Liver (tissue), 9 donors: Measurements from ENCODE around the gene ABTB2. TPM values are rescaled to one million over a fixed set of nuclear protein-coding genes. Genes with fewer than 3 reads are reported as not detected.

ENCODE experiments used
- DNase-seq: peaks from one replicate; pipeline ENCODE4 v3.0.0-alpha.2; 2017; ENCODE audit warnings: low spot score
- H3K27ac ChIP-seq, 2 donors: one replicate each; pipeline ENCODE4 v1.7.0; 2013; ENCODE audit warnings: inconsistent platforms in 2 of 2, low read length in 2 of 2, control low read depth in 1 of 2, low read depth in 1 of 2, mild to moderate bottlenecking in 1 of 2
- H3K27me3 ChIP-seq, 4 donors: one replicate each; pipeline versions ENCODE4 v1.6.1 to v1.7.0; 2013; ENCODE audit warnings: low read length in 3 of 4, inconsistent platforms in 1 of 4, mild to moderate bottlenecking in 1 of 4, moderate library complexity in 1 of 4; ENCODE audit not compliant: control insufficient read depth in 4 of 4, insufficient read depth in 4 of 4
- H3K36me3 ChIP-seq, 4 donors: one replicate each; pipeline versions ENCODE4 v1.6.1 to v1.7.0; 2013; ENCODE audit warnings: low read length in 3 of 4, mild to moderate bottlenecking in 3 of 4, low read depth in 1 of 4, moderate library complexity in 1 of 4; ENCODE audit not compliant: control insufficient read depth in 4 of 4, insufficient read depth in 3 of 4
- H3K4me1 ChIP-seq, 4 donors: one replicate each; pipeline versions ENCODE4 v1.6.1 to v1.7.0; 2013; ENCODE audit warnings: low read length in 3 of 4, mild to moderate bottlenecking in 3 of 4, moderate library complexity in 1 of 4; ENCODE audit not compliant: control insufficient read depth in 4 of 4, insufficient read depth in 4 of 4
- H3K4me3 ChIP-seq, 3 donors: one replicate each; pipeline versions ENCODE4 v1.6.1 to v1.7.0; 2013; ENCODE audit warnings: low read length in 3 of 3, control low read depth in 1 of 3, low read depth in 1 of 3, mild to moderate bottlenecking in 1 of 3
- H3K9ac ChIP-seq, 2 donors: one replicate each; pipeline ENCODE4 v1.7.0; 2013; ENCODE audit warnings: low read length in 2 of 2, mild to moderate bottlenecking in 2 of 2, moderate library complexity in 2 of 2, control low read depth in 1 of 2, low read depth in 1 of 2
- H3K9me3 ChIP-seq, 4 donors: one replicate each; pipeline versions ENCODE4 v1.6.1 to v1.7.0; 2013; ENCODE audit warnings: low read length in 3 of 4; ENCODE audit not compliant: control insufficient read depth in 4 of 4
- EGR1 ChIP-seq, 2 donors: IDR thresholded peaks; 2 replicates each; pipeline ENCODE4 v1.6.1; 2016 to 2018; ENCODE audit warnings: antibody characterized with exemption in 2 of 2, low read depth in 2 of 2
- FOXA1 ChIP-seq: IDR thresholded peaks from 2 replicates; pipeline ENCODE4 v1.6.1; 2016; ENCODE audit warnings: antibody characterized with exemption
- GABPA ChIP-seq, 2 donors: IDR thresholded peaks in 1 of 2; conservative IDR thresholded peaks in 1 of 2; 2 replicates each; pipeline ENCODE4 v1.6.1; 2016; ENCODE audit warnings: antibody characterized with exemption in 2 of 2, mild to moderate bottlenecking in 1 of 2, moderate library complexity in 1 of 2
- HNF4A ChIP-seq, 2 donors: conservative IDR thresholded peaks; 2 replicates each; pipeline ENCODE4 v1.6.1; 2016; ENCODE audit warnings: antibody characterized with exemption in 2 of 2, mild to moderate bottlenecking in 2 of 2
- HNF4G ChIP-seq: IDR thresholded peaks from 2 replicates; pipeline ENCODE4 v1.6.1; 2016; ENCODE audit warnings: antibody characterized with exemption
- JUND ChIP-seq, 2 donors: IDR thresholded peaks; 2 replicates each; pipeline ENCODE4 v1.6.1; 2016; ENCODE audit warnings: antibody characterized with exemption in 2 of 2
- NR2F2 ChIP-seq: IDR thresholded peaks from 2 replicates; pipeline ENCODE4 v1.6.1; 2016; ENCODE audit warnings: antibody characterized with exemption
- RAD21 ChIP-seq, 2 donors: IDR thresholded peaks; 2 replicates each; pipeline ENCODE4 v1.6.1; 2016; ENCODE audit warnings: antibody characterized with exemption in 2 of 2, mild to moderate bottlenecking in 2 of 2
- RXRA ChIP-seq, 2 donors: IDR thresholded peaks; 2 replicates each; pipeline ENCODE4 v1.6.1; 2017 to 2018; ENCODE audit warnings: antibody characterized with exemption in 2 of 2, mild to moderate bottlenecking in 1 of 2
- TAF1 ChIP-seq: conservative IDR thresholded peaks from 2 replicates; pipeline ENCODE4 v1.6.1; 2016; ENCODE audit warnings: antibody characterized with exemption, mild to moderate bottlenecking
- YY1 ChIP-seq: IDR thresholded peaks from 2 replicates; pipeline ENCODE4 v1.6.1; 2016; ENCODE audit warnings: antibody characterized with exemption, mild to moderate bottlenecking
- WGBS: extraction: QIAGEN DNeasy Blood & Tissue Kit; methylation state at CpG from one replicate; pipeline ENCODE4 v1.1.7; 2013; 5-methylcytosine and 5-hydroxymethylcytosine counted together
- polyA plus RNA-seq, 2 donors: library from polyadenylated mRNA; stranded (reverse) in 1 of 2; unstranded in 1 of 2; fragments of 200-250 nt in 1 of 2; fragments of >200 nt in 1 of 2; fragmentation: Nextera tagmentation in 1 of 2; extraction: Ambion mirVana in 1 of 2; gene quantifications; one replicate each; pipeline versions ENCODE4 v1.2.1 to v1.2.3, GENCODE V29; 2013 to 2015
- total RNA-seq, 2 donors: library from RNA; depleted of rRNA; stranded (reverse); fragments of >200 nt; gene quantifications; one replicate each; pipeline ENCODE4 v1.2.3, GENCODE V29; 2014
- TF ChIP-seq, protein P1 (sequence below): IDR thresholded peaks from 2 replicates; pipeline ENCODE4 v1.6.1; 2016; ENCODE audit warnings: antibody characterized with exemption, mild to moderate bottlenecking
- TF ChIP-seq, protein P2 (sequence below): fragments of 150-350 bp; IDR thresholded peaks from 2 replicates; pipeline ENCODE4 v1.5.1; 2017; ENCODE audit warnings: improper control_type of control experiment, low read depth, low read length; ENCODE audit not compliant: missing input control
- TF ChIP-seq, protein P3 (sequence below): IDR thresholded peaks from 2 replicates; pipeline ENCODE4 v1.6.1; 2016; ENCODE audit warnings: antibody characterized with exemption
- TF ChIP-seq, protein P4 (sequence below): IDR thresholded peaks from 2 replicates; pipeline ENCODE4 v1.6.1; 2016; ENCODE audit warnings: antibody characterized with exemption
- TF ChIP-seq, protein P5 (sequence below): IDR thresholded peaks from 2 replicates; pipeline ENCODE4 v1.6.1; 2016; ENCODE audit warnings: antibody characterized with exemption
- donor health status: healthy.
- donor health status: healthy.
- donor health status: healthy.
- donor health status: healthy.
- donor health status: healthy.

Gene ABTB2
- total and polyA plus RNA-seq, 4 donors = 2.4 to 8.9 (median 6.1) TPM

DNA sequence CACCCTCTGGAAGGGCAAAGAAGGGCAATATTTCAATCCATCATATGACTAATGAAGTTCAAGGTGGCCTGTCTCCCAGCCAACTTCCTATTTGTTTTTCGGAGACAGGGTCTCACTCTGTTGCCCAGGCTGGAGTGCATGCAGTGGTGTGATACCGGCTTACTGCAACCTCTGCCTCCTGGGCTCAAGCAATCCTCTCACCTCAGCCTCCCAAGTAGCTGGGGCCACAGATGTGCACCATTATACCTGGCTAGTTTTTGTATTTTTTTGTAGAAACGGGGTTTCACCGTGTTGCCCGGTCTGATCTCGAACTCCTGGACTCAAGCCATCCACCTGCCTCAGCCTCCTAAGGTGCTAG is 13.4 kb downstream of the ABTB2 start:
- H3K36me3 ChIP-seq = no peaks in the 10 kb centered on the region
- 85% methylated on average over 6 of the region's 6 CpGs for WGBS
- H3K9ac ChIP-seq = no peak overlapping the region
- TF ChIP-seq EGR1 (IDR thresholded peaks at IDR 0.05; ENCODE audit: low read depth in 2 of 2) (no peak), FOXA1 (no peak), GABPA (IDR thresholded peaks at IDR 0.05 in 1 of 2, conservative IDR thresholded peaks at IDR 0.05 in 1 of 2) (no peak), HNF4A (conservative IDR thresholded peaks at IDR 0.05) (no peak), HNF4G (no peak), NR2F2 (no peak)
- TF ChIP-seq, protein P1, sequence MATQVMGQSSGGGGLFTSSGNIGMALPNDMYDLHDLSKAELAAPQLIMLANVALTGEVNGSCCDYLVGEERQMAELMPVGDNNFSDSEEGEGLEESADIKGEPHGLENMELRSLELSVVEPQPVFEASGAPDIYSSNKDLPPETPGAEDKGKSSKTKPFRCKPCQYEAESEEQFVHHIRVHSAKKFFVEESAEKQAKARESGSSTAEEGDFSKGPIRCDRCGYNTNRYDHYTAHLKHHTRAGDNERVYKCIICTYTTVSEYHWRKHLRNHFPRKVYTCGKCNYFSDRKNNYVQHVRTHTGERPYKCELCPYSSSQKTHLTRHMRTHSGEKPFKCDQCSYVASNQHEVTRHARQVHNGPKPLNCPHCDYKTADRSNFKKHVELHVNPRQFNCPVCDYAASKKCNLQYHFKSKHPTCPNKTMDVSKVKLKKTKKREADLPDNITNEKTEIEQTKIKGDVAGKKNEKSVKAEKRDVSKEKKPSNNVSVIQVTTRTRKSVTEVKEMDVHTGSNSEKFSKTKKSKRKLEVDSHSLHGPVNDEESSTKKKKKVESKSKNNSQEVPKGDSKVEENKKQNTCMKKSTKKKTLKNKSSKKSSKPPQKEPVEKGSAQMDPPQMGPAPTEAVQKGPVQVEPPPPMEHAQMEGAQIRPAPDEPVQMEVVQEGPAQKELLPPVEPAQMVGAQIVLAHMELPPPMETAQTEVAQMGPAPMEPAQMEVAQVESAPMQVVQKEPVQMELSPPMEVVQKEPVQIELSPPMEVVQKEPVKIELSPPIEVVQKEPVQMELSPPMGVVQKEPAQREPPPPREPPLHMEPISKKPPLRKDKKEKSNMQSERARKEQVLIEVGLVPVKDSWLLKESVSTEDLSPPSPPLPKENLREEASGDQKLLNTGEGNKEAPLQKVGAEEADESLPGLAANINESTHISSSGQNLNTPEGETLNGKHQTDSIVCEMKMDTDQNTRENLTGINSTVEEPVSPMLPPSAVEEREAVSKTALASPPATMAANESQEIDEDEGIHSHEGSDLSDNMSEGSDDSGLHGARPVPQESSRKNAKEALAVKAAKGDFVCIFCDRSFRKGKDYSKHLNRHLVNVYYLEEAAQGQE = no peak
- TF ChIP-seq, protein P2, sequence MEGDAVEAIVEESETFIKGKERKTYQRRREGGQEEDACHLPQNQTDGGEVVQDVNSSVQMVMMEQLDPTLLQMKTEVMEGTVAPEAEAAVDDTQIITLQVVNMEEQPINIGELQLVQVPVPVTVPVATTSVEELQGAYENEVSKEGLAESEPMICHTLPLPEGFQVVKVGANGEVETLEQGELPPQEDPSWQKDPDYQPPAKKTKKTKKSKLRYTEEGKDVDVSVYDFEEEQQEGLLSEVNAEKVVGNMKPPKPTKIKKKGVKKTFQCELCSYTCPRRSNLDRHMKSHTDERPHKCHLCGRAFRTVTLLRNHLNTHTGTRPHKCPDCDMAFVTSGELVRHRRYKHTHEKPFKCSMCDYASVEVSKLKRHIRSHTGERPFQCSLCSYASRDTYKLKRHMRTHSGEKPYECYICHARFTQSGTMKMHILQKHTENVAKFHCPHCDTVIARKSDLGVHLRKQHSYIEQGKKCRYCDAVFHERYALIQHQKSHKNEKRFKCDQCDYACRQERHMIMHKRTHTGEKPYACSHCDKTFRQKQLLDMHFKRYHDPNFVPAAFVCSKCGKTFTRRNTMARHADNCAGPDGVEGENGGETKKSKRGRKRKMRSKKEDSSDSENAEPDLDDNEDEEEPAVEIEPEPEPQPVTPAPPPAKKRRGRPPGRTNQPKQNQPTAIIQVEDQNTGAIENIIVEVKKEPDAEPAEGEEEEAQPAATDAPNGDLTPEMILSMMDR = no peak
- TF ChIP-seq, protein P3, sequence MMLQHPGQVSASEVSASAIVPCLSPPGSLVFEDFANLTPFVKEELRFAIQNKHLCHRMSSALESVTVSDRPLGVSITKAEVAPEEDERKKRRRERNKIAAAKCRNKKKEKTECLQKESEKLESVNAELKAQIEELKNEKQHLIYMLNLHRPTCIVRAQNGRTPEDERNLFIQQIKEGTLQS = no peak
- TF ChIP-seq, protein P4, sequence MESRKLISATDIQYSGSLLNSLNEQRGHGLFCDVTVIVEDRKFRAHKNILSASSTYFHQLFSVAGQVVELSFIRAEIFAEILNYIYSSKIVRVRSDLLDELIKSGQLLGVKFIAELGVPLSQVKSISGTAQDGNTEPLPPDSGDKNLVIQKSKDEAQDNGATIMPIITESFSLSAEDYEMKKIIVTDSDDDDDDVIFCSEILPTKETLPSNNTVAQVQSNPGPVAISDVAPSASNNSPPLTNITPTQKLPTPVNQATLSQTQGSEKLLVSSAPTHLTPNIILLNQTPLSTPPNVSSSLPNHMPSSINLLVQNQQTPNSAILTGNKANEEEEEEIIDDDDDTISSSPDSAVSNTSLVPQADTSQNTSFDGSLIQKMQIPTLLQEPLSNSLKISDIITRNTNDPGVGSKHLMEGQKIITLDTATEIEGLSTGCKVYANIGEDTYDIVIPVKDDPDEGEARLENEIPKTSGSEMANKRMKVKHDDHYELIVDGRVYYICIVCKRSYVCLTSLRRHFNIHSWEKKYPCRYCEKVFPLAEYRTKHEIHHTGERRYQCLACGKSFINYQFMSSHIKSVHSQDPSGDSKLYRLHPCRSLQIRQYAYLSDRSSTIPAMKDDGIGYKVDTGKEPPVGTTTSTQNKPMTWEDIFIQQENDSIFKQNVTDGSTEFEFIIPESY = no peak
- TF ChIP-seq, protein P5, sequence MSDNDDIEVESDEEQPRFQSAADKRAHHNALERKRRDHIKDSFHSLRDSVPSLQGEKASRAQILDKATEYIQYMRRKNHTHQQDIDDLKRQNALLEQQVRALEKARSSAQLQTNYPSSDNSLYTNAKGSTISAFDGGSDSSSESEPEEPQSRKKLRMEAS = no peak
- peak overlapping the region; percentile 57 to 89 for H3K27ac ChIP-seq
- DNase-seq = no peak
- no peaks in the 10 kb centered on the region for H3K27me3 ChIP-seq
- no peaks in the 10 kb centered on the region for H3K9me3 ChIP-seq
- no peak overlapping the region for H3K4me3 ChIP-seq
- H3K4me1 ChIP-seq = peaks cover 30 to 79% (median 52%) of the 10 kb centered on the region in 4 donors

DNA sequence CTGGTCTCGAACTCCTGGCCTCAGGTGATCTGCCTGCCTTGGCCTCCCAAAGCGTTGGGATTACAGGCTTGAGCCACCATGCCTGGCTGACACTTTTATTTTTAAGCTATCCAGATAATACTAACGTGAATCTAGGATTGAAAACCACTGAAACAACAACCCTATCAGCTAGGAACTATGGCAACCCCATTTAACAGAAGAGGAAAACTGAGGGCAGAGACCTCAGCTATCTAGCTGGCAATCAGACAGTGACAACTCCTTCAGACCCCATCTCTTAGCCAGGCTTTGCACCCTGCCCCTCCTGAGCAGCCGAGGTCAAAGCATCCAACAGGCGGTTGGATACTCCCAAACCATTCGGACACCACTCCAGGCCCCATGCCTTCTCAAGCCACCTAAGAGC is 14.1 kb downstream of the ABTB2 start:
- H3K4me3 ChIP-seq = no peak overlapping the region
- no peaks in the 10 kb centered on the region for H3K9me3 ChIP-seq
- DNase-seq = no peak
- WGBS = 94% methylated on average over 6 of the region's 6 CpGs
- no peaks in the 10 kb centered on the region for H3K27me3 ChIP-seq
- H3K27ac ChIP-seq = no peak overlapping the region
- H3K9ac ChIP-seq = no peak overlapping the region
- no peaks in the 10 kb centered on the region for H3K36me3 ChIP-seq
- peaks cover 27 to 82% (median 56%) of the 10 kb centered on the region in 4 donors for H3K4me1 ChIP-seq
- TF ChIP-seq RXRA (IDR thresholded peaks at IDR 0.05) = no peak
- TF ChIP-seq HNF4A (conservative IDR thresholded peaks at IDR 0.05) = no peak
- no peak for TF ChIP-seq JUND (IDR thresholded peaks at IDR 0.05)
- TF ChIP-seq, protein P5 = no peak
- no peak for TF ChIP-seq RAD21 (IDR thresholded peaks at IDR 0.05)
- no peak for TF ChIP-seq TAF1
- TF ChIP-seq NR2F2 = no peak
- TF ChIP-seq EGR1 (IDR thresholded peaks at IDR 0.05; ENCODE audit: low read depth in 2 of 2) = no peak
- TF ChIP-seq YY1 = no peak
- TF ChIP-seq FOXA1 = no peak
- TF ChIP-seq HNF4G = no peak
